GM18499 (cell line): Measurements from ENCODE around the gene KASH5.

Source experiments
- ATAC-seq: cut with Tn5 transposase; IDR thresholded peaks from one replicate; pipeline ENCODE4 v1.9.1; 2021; ENCODE audit warnings: moderate number of reproducible peaks; ENCODE audit not compliant: insufficient read depth, unreplicated experiment

The KASH5 gene

DNA sequence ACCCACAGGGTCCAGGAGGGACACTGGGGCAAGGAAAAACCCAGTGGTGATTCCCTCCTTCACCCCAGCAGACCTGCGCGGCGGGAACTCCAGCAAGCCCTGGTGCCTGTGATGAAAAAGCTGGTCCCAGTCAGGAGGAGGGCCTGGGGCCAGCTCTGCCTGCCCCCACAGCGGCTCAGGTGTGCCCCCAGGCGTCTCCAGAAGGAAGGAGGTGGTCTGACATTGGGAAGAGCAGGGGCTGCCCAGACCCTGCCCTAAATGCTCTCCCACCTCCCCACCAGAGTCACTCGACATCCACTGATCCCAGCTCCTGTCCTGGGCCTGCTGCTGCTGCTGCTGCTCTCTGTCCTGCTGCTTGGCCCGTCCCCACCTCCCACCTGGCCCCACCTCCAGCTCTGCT, 29.0 kb downstream of the KASH5 start:
- ATAC-seq, result no peak

DNA sequence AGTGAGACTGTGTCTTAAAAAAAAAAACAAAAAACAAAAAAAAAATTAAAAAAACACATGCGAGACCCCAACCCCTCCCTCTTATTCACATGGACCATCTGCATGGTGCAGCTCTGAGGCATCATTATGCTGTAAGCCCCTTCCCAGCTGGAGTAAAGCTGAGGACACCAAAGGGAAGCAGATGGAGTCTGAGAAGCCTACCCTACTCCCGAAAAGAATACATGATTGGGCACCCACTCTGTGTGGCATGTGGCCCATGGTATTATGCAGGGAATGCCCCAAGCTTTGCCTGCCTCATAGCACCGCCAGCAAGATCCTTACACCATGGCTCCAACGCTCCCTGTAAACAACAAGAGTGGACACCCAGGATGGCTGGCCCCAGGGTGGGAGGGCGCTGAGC, 30.5 kb downstream of the KASH5 start:
- ATAC-seq, result no peak

DNA sequence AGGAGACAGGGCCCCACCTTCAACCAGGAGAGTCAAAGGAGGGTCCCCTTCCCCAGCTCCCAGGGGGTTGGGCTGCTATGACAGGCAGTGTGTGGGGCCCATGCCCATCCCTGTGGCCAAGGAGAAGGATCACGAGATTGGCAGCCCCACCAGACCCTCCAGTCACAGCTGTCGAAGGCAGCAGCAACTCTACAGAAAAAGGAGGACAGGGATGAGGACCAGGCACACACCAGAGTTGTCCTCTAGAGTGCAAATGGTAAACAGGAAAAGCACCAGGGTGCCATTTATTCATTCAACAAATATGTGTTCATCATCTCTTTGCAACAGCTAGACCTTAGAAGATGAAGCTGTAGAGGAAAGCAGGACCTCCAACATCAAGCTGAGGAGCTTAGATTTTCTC, 31.1 kb downstream of the KASH5 start:
- ATAC-seq, result no peak

DNA sequence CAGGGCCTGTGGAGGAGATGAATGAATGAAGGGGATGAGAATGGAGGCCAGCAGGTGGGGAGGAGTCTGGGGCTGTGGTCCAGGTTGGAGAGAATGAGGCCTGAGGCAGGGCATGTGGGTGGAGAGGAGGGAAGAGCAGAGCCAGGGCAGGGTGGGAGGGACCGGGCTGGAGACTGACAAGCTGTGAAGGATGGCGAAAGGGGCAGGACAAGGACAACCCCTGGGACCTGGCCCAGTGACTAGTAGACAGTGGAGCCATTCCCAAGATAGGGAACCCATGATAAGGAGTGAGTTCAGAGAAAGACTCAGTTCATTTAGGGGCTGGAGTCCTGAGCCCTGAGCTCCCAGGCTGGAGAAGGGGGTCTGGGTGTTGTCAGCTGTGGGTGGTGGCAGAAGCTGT, 32.2 kb downstream of the KASH5 start:
- no peak for ATAC-seq

DNA sequence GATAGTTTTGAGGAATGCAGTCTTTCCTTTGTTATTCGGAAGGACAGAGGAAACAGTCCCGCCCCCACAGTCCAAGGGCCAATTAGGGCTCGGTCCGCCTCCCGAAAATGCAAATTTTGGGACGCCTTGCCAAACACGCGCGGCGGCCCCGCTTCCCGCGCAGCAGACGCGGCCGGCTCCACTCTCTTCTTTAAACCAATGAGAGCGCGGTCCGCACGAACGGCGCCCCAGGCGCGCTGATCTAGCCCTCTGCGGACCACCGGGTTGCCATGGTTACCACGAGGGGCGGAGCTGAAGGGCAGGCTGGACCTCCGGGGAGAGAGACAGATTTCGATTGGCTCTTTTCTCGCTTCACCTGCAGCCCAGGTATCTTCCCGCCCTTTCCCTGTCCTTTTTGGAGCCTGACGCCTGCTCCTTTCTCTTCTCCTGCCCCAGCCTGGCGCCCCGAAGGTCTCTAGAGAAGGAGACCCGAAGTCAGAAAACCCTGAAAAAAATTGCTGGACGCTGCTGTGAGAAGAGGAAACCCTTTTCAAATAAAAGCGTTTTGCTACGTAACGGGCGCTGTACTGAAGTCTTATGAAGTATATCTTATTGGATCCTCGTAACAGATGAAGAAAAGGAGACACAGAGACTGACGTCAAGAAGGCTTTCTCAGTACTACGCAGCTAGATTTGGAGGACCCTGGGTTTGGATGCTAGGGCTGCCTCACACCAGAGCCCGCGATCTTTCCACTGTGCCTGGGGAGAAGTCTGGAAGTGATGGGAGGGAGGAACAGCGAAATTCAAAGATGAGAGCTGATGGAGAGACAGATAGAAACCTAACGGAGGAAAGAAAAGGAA, 33.2 kb downstream of the KASH5 start:
- ATAC-seq, result no peak

DNA sequence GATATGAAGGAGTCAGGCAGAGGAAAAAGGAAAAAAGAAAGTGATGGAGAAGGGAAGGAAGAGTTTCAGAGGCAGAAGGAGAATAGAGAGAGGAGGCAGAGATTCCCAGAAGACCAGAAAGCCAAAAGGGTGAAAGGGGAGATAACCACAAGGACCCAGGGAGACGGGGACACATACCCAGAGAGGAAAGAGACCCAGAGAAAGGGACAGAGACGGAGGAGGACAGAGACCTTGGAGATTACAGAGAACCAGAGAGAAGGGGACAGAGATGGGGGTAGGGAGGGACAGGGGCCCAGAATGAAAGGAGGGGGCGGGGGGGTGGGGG, 33.8 kb downstream of the KASH5 start:
- no peak for ATAC-seq

DNA sequence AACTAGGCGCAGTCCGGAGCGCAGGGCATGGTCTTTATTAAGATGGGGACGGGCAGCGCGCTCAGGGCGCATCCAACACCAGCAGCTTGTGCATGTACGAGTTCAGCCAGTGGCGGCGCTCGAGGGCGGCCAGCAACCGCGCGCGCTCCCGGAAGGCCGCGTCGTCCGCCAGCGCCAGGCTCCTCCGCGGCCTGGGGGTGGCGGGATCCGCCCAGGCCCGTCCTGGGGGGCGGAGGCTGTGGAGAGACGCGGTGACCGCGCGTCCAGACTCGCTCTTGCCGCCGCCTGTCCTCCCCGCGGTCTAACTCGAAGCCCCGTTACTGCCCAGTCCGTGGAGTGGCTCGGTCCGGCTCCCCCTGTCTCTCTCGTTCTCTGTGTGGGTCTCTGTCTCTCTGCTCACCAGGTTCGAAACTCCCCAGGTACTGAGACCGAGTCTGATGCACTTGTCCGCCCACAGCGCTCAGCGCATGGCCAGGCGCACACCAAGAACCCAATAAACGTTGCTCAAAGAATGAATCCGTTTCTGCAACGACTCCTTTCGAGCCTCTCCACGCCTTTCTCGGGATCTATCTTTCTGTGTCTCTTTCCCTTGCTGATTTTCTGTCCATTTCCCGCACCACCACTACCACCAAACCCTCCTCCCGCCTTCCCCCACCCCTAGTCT, 34.5 kb downstream of the KASH5 start:
- ATAC-seq, result no peak

DNA sequence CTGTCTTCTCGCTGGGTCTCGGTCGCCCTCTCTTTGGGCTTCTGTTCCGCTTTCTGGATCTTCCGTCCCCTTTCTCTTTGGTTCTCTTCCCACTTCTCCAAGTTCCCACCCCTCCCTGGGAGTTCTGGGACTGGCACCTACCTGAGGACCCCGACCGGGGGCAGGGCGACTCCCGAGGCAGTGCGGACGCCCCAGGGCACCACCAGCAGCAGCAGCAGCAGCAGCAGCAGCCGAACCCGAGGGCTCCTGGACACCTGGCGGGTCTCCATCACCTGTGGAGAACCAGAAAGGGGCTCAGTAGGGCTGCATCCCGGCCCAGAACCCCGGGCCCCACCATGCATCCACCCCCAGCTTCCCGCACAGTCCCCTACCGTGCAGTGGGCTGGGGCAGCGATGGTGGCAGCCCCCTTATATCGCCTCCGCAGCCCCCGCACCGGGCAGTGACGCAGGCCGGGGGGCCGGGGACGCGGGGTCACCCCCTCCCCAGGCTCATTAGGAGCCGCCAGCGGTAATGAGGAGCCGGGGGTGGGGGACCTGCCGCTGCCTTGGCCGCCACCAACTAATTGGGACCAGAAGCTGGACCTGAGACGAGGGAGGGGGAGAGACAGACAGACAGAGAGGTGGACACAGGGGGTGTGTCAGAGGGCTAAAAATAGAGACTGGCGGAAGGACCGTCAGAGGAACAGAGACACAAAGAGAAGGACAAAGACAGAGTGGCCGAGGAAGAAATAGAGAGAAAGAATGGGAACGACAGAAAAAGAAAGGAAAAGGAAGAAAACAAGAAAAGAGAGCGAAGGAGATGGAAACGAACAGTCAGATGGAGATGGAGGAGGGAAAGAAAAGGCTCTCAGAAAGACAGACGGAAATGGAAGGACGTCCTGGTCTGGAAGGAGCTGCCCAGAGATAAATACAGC, 35.3 kb downstream of the KASH5 start, which contains the start of gene PTH2:
Gene PTH2 (minus strand): TSS at position 371 of the 914 bp plus-strand sequence. CDS start 102 bp downstream, at position 269.
- ATAC-seq, result no peak

DNA sequence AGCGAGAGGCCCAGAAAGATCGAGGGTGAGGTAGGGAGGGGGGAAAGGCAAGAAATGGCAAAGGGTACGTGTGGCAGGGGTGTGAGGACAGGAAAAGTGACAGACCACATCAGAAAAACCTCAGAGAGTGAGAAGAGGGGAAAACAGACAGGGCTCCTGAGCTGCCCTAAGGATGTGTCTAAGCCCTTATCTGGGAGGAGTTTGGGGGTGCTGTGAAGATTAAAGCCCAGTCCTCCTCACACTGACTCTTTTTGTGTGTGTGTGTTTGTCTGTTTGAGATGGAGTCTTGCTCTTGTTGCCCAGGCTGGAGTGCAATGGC, 35.9 kb downstream of the KASH5 start:
- ATAC-seq, result no peak

DNA sequence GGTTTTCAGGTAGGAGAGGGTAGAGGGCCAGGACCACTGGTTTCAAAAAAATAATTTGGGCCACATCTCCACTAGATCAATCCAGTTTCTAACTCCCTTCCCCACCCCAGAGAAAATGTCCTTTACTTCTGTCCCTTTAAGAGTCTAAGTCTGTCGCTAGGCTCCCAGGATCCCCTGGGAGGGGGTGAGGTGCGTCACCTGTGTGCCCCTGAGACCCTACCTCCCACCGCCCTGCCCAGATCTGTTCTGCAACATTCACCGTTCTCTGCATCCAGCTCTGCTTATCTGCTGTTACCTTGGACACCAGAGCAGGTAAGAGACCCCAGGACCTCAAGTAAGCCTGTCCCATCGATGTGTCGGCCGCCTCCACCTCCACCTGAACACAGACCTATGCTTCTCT, 37.1 kb downstream of the KASH5 start, which contains the start of gene GFY:
Gene GFY (plus strand): TSS at position 211 of the 400 bp plus-strand sequence. CDS start 1,043 bp downstream, outside the sequence.
- ATAC-seq, result no peak

DNA sequence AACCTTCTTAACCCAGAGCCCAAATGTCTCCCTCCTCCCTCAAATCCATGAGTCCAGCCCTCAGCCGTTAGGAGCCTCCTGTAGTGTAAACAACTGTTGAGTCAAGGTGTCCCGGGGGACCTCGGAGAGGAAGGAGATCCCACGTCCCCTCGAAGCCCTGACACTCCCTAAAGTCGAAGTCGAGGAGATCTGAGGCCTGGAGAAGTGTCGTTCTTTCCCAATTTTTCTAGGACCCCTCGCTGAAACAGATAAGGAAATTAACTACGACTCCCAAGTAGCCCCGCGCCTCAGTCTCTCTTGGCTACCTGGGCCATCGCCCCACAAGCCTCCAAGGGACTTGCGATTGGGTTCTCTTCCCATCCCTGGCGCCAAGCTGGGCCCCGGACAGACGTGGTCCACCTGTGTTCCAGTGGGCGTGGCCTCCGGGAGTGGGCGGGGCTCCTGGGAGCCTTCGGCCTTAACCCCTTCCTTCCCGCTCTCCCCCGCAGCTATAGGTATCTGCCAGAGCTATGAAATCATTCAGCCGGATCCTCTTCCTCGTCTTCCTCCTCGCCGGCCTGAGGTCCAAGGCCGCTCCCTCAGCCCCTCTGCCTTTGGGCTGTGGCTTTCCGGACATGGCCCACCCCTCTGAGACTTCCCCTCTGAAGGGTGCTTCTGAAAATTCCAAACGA, 38.0 kb downstream of the KASH5 start:
- no peak for ATAC-seq

DNA sequence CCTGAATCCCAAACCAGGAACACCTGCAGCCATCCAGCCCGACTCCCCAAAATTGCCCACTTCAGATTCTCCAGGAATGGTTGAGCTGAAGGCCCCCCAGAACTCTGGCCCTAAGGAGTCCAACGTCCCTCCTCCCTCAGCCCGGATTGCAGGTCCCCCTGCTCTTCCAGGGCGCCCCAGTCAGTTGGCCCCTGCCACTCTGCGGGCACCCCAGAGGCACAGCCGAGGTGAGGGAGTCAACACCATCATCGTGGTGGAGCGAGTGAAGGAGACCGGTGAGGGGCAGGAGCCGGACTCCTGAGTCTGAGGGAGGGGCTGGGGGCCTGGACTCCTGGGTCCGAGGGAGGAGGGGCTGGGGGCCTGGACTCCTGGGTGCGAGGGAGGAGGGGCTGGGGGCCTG, 39.3 kb downstream of the KASH5 start:
- no peak for ATAC-seq

DNA sequence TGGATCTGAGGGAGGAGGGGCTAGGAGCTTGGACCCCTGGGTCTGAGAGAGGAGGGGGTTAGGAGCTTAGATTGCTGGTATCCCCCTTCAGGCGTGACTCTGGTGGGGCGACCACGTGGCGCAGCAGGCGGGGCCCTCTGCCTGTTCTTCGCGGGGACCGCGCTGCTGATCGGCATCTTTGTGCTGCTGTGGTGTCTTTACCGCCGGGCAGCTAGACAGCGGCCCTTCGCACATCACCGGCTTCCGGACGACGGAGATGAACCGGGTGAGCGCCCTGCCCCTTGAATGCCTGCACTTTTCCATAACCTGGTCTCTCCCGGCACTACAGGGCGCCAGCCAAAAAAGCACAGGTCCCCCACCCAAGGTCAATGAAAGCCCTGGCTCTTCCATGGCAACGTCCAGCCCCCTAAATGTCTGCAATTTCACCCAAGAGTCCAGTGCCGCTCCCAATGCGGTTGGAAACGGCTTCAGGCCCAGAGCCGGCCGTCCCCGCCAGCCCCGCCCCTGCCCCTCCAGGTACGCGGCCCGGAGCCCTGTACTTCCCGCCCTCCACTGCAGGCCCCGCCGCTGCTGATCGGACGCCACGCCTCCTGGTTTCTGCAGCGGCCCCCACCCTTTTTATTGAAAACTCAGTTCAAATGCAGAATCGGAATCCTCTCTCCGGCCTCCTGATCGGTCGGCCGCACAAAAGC, 40.0 kb downstream of the KASH5 start:
- ATAC-seq, result no peak

DNA sequence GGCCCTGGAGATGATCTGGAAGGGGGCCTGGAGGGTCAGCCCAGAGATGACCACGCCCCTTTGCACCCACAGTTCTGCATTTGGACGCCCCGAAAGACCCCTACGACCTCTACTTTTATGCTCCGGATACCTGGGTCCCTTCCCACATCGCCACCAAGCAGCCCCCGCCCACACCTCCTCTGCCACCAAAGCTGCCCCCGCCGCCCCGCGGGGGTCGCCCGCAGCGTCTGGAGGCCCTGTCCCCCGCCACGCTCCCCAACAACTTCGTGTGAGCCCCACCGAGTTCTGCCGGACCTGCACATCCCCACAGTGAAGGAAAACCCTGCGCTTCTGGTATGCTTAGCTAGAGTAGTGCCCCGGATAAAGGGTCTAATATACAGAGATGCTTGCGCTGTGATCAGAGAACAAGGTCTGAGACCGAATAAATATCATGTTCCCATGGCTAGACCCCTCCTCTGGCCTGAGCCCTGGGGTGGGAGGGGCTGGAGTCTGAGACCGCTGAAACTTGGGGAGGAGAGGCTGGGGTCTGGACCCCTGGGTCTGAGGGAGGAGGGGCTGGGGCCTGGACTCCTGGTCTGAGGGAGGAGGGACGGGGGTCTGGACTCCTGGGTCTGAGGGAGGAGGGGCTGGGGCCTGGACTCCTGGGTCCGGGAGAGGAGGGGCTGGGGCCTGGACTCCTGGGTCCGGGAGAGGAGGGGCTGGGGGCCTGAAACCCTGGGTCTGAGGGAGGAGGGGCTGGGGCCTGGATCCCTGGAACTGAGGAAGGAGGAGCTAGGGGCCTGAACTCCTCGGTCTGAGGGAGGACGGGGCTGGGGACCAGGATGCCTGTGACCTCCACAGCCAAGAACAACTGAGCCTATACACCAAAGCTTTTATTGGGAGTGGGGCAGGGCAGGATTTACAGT, 40.8 kb downstream of the KASH5 start:
- no peak for ATAC-seq

DNA sequence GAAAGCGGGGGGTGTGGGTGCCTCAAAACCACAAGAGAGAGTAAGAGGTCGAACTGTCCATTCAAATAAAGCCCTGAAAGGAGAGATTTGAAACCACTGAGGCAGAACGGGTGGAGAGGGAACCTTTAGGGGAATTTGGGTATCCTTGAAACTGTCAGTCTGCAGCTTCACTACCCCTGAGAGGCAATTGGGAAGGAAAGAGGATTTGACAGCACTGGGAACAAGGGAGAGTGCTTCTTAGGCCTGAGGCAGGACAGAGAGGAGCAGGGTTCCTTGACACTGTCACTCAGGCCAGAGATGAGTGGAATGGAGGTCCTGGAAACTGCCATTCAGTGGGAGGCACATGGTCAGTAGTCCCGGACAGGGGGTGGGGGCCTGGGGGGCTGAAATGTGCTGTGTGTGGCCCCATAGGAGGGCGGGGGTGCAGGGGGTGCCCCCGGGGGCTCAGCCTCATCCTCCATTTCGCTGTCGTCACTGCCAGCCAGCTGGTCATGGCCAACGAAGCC, 42.2 kb downstream of the KASH5 start:
- ATAC-seq, result no peak

DNA sequence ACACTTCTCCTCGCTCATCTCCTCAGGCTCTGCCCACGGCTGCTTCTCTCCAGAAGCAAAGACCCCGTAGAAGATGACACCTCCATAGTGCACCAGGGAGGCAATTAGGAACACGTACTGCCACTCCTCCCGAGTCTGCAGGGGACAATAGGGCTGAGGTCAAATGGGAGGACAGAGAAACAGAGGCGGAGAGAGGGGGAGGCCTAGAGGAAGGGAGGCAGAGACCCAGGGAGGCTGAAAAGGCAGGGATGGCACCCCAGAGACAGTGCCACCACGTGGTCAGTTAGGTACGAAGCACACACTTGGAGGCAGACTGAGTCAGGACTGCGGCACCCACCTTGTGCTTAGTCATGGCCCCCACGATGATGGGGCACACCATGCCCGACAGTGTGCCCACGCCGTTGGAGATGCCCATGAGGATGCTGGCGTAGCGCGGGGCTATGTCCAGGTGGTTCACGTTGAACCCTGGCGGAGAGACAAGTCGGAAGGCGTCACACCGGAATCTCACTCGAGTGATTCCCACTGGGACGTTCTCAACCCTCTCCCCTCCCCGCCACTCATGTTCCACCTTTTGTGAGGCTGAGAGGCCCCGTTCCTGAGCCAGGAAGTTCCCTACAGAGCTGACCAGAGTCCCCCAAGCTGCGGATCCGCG, 42.8 kb downstream of the KASH5 start:
- no peak for ATAC-seq

DNA sequence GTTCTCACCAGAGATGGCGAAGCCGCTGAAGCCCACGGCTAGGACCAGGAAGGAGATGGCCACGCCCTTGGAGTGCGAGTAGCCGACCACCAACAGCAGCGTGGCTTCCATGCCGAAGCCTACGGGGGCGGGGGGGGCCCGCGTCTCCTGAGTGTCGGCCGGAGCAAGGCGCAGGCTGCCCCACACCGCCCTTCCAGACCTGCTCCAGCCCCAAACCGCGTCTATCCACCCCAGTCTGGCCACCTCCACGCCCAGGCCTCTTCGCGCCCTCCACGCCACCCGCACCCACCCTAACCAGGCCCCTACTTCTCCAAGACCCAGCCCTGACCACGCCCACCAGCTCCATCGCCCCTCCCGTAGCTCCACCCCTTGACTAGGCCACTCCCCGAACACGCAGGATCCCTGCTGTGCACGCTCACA, 43.3 kb downstream of the KASH5 start:
- no peak for ATAC-seq
